ENCODE data around the gene DOCK8.

DNA sequence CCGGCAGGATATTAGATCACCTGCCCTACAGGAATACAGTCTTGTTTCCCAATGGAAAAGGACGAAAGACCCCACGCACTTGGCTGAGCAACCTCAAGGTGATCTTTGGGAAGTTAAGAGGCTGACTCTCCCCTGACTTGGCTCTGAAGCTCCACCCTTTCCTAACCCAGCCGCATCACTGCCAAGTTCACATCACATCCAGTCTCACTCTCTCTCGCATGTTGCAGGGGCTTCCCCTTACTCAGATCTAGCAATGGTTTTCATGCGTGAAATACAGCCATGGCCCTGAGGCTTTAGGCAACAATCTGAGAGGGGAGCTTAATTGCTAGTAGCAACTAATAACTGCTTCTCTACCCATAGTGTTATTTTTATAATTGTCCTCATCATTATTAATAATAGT, 211.6 kb downstream of the DOCK8 start:
- TF ChIP-seq EZH2 (IDR thresholded peaks at IDR 0.05; ENCODE audit: borderline replicate concordance, low read length): no peak
- TF ChIP-seq, protein P1, sequence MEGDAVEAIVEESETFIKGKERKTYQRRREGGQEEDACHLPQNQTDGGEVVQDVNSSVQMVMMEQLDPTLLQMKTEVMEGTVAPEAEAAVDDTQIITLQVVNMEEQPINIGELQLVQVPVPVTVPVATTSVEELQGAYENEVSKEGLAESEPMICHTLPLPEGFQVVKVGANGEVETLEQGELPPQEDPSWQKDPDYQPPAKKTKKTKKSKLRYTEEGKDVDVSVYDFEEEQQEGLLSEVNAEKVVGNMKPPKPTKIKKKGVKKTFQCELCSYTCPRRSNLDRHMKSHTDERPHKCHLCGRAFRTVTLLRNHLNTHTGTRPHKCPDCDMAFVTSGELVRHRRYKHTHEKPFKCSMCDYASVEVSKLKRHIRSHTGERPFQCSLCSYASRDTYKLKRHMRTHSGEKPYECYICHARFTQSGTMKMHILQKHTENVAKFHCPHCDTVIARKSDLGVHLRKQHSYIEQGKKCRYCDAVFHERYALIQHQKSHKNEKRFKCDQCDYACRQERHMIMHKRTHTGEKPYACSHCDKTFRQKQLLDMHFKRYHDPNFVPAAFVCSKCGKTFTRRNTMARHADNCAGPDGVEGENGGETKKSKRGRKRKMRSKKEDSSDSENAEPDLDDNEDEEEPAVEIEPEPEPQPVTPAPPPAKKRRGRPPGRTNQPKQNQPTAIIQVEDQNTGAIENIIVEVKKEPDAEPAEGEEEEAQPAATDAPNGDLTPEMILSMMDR (IDR thresholded peaks at IDR 0.05; ENCODE audit: low read length): no peak

All from OCI-LY1 (cell line).